ENCODE measurements around the gene ACAA1. TPM values are rescaled to one million over a fixed set of nuclear protein-coding genes. Genes with fewer than 3 reads are reported as not detected.

Gene ACAA1
- total and polyA plus RNA-seq, 2 of the 13 experiments (the other 11 are each of a cell fraction or from before 2014, with no cell fraction given): 60.8 to 188 TPM

- BruUV-seq (replicated peaks): no TSS peak
- Histone ChIP-seq H3K4me2 (ENCODE audit: low read depth, low read length) (no peak overlapping the region), H3K9ac (ENCODE audit: insufficient read depth, low read depth, low read length) (no peak overlapping the region), H3K27ac (ENCODE audit: extremely low read length, insufficient read depth, low read length) (no peak overlapping the region), H3K27me3 (ENCODE audit: control insufficient read depth in 1 of 2, insufficient read depth in 2 of 2, low read length in 2 of 2) (peaks cover 0 to 3% of the 10 kb centered on the region in 2 experiments; a peak in 1 of 5 replicates), H3K4me3 (replicated peaks in 1 of 3; ENCODE audit: insufficient read depth in 1 of 3, low read depth in 2 of 3, low read length in 3 of 3) (no peak overlapping the region), H3K79me2 (ENCODE audit: insufficient read depth, low read length) (no peaks in the 10 kb centered on the region), H3K36me3 (replicated peaks in 1 of 2; ENCODE audit: control insufficient read depth in 1 of 2, insufficient read depth in 2 of 2, low read length in 2 of 2) (no peaks in the 10 kb centered on the region), H2AFZ (ENCODE audit: low read length) (no peak overlapping the region), H4K20me1 (ENCODE audit: insufficient read depth, low read length) (no peaks in the 10 kb centered on the region), H3K9me3 (ENCODE audit: low read length) (no peaks in the 10 kb centered on the region), H3K4me1 (ENCODE audit: insufficient read depth, low read length) (no peaks in the 10 kb centered on the region)
- CTCF ChIA-PET (ENCODE audit: low intra/inter-chr PET ratio, low total read pairs): no interaction called here
- DNase-seq (ENCODE audit: low spot score) (no peak), FAIRE-seq (no peak), ATAC-seq (peak; percentile 29)
- in situ Hi-C loops (cut with HindIII; ENCODE audit: extremely low pct_ligation_motif_present, low pct_unique_long_range_greater_than_20kb) (no loop called here), intact Hi-C loops (cut with micrococcal nuclease; ENCODE audit: unreplicated experiment) (no loop called here)
- TF ChIP-seq TRAFD1 (CRISPR knock-in tag; IDR thresholded peaks at IDR 0.05; ENCODE audit: borderline replicate concordance) (no peak), CC2D1A (CRISPR knock-in tag; IDR thresholded peaks at IDR 0.05) (no peak), ZNF670 (CRISPR knock-in tag; IDR thresholded peaks at IDR 0.05; ENCODE audit: borderline replicate concordance) (no peak), PHF21A (CRISPR knock-in tag; IDR thresholded peaks at IDR 0.05) (no peak), PLSCR1 (CRISPR knock-in tag; IDR thresholded peaks at IDR 0.05; ENCODE audit: borderline replicate concordance) (no peak), HNRNPK (IDR thresholded peaks at IDR 0.05; ENCODE audit: low read depth, low read length, poor library complexity, severe bottlenecking) (no peak), GTF2F1 (IDR thresholded peaks at IDR 0.05; ENCODE audit: low read length) (no peak), MLX (CRISPR knock-in tag; IDR thresholded peaks at IDR 0.05) (no peak), ZZZ3 (CRISPR knock-in tag; IDR thresholded peaks at IDR 0.05; ENCODE audit: borderline replicate concordance) (no peak), ZNF788 (CRISPR knock-in tag; IDR thresholded peaks at IDR 0.05; ENCODE audit: borderline replicate concordance) (no peak), TBX3 (IDR thresholded peaks at IDR 0.05; ENCODE audit: borderline replicate concordance) (no peak), ZNF556 (CRISPR knock-in tag; IDR thresholded peaks at IDR 0.05; ENCODE audit: borderline replicate concordance) (no peak), ARNT (IDR thresholded peaks at IDR 0.05) (no peak), CREB1 (IDR thresholded peaks at IDR 0.05) (no peak), CREB1 (CRISPR knock-in tag; IDR thresholded peaks at IDR 0.05) (no peak), MED8 (CRISPR knock-in tag; IDR thresholded peaks at IDR 0.05; ENCODE audit: insufficient replicate concordance) (no peak)
- TF ChIP-seq, protein P1, sequence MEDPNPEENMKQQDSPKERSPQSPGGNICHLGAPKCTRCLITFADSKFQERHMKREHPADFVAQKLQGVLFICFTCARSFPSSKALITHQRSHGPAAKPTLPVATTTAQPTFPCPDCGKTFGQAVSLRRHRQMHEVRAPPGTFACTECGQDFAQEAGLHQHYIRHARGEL (CRISPR knock-in tag; IDR thresholded peaks at IDR 0.05): no peak
- TF ChIP-seq, protein P2, sequence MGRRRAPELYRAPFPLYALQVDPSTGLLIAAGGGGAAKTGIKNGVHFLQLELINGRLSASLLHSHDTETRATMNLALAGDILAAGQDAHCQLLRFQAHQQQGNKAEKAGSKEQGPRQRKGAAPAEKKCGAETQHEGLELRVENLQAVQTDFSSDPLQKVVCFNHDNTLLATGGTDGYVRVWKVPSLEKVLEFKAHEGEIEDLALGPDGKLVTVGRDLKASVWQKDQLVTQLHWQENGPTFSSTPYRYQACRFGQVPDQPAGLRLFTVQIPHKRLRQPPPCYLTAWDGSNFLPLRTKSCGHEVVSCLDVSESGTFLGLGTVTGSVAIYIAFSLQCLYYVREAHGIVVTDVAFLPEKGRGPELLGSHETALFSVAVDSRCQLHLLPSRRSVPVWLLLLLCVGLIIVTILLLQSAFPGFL (CRISPR knock-in tag; IDR thresholded peaks at IDR 0.05): no peak
- POLR2A ChIA-PET: interaction anchor here (1.5 kb wide), 1 partner anchor 261 kb away, joined by 5 read pairs; the partner anchor contains the start of gene XYLB
- WGBS (ENCODE audit: low lambda C conversion rate): 80% methylated on average over 1 of the region's 1 CpG
These were observed 51.0 kb downstream of the ACAA1 start for GRCh38 chr3:38085943-38086324.
